HepG2 (cell line): Measurements from ENCODE around the gene ZSWIM8. TPM values are rescaled to one million over a fixed set of nuclear protein-coding genes. Genes with fewer than 3 reads are reported as not detected.
A peak's percentile ranks its signal among the peaks of the same experiment; 100 is the strongest.

ENCODE experiments used
- ATAC-seq: fragments of 200-7000 bp; cut with Tn5 transposase; 3 replicates; pipeline ENCODE4 v1.9.1; 2020; ENCODE audit warnings: mild to moderate bottlenecking, moderate library complexity
- BruUV-seq: library from RNA; stranded (reverse); fragments of 400-500 nt; replicated peaks from 2 replicates; lab custom pipeline; 2021; lab: Mats Ljungman, UMichigan
- CTCF ChIA-PET: fragments of 300-600 bp; formaldehyde crosslinking; extraction: SDS; loops from one replicate; lab custom pipeline; 2021; ENCODE audit warnings: low total read pairs, inconsistent platforms, low intra/inter-chr PET ratio; lab: Yijun Ruan, JAX
- POLR2A ChIA-PET: fragments of 350-600 bp; sonication (Branson Sonifier 250); formaldehyde crosslinking; loops from one replicate; lab custom pipeline; 2020; ENCODE audit warnings: antibody characterized with exemption, inconsistent platforms; lab: Yijun Ruan, JAX
- DNase-seq: peaks from one replicate; pipeline ENCODE4 v3.0.0-alpha.2; 2015; ENCODE audit warnings: low spot score
- FAIRE-seq: peaks from 3 replicates; lab custom pipeline; 2011; peaks lifted over from hg19 to GRCh38; lab: Jason Lieb, UNC
- H2AFZ ChIP-seq: one replicate; pipeline ENCODE4 v1.6.1; 2011; ENCODE audit warnings: low read length, inconsistent platforms
- H3K27ac ChIP-seq: fragments of 300-600 bp; 3 replicates; pipeline ENCODE4 v1.8.0; 2011; ENCODE audit warnings: mixed run types, mild to moderate bottlenecking, mixed read lengths, low read length, inconsistent platforms; ENCODE audit not compliant: insufficient read depth; ENCODE audit errors: extremely low read length
- H3K27me3 ChIP-seq, 2 experiments: fragments of 200-600 bp in 1 of 2; 2 replicates in 1 of 2; 3 replicates in 1 of 2; pipeline versions ENCODE4 v1.6.0 to v1.8.0; 2011; ENCODE audit warnings: low read length in 2 of 2, mild to moderate bottlenecking in 2 of 2, moderate library complexity in 2 of 2, inconsistent platforms in 1 of 2; ENCODE audit not compliant: insufficient read depth in 2 of 2, control insufficient read depth in 1 of 2
- H3K36me3 ChIP-seq, 2 experiments: fragments of 200-600 bp in 1 of 2; replicated peaks in 1 of 2; 2 replicates in 1 of 2; 3 replicates in 1 of 2; pipeline versions ENCODE4 v1.5.1 to v1.8.0; 2011; ENCODE audit warnings: low read length in 2 of 2, inconsistent platforms in 1 of 2; ENCODE audit not compliant: insufficient read depth in 2 of 2, control insufficient read depth in 1 of 2
- H3K4me1 ChIP-seq: 2 replicates; pipeline ENCODE4 v1.5.1; 2012; ENCODE audit warnings: low read length, inconsistent platforms; ENCODE audit not compliant: insufficient read depth
- H3K4me2 ChIP-seq: 2 replicates; pipeline ENCODE4 v1.6.0; 2011; ENCODE audit warnings: low read depth, low read length, inconsistent platforms
- H3K4me3 ChIP-seq, 3 experiments: fragments of 200-600 bp in 1 of 3; sonication (generic), shearing (Covaris generic) in 1 of 3; replicated peaks in 1 of 3; 2 replicates each; pipeline ENCODE4 v1.5.1; 2011 to 2016; ENCODE audit warnings: low read length in 3 of 3, inconsistent platforms in 2 of 3, low read depth in 2 of 3, mild to moderate bottlenecking in 2 of 3, control low read depth in 1 of 3, mixed read lengths in 1 of 3; ENCODE audit not compliant: insufficient read depth in 1 of 3
- H3K79me2 ChIP-seq: one replicate; pipeline ENCODE4 v1.6.1; 2011; ENCODE audit warnings: low read length, inconsistent platforms; ENCODE audit not compliant: insufficient read depth
- H3K9ac ChIP-seq: 2 replicates; pipeline ENCODE4 v1.6.0; 2011; ENCODE audit warnings: mild to moderate bottlenecking, low read depth, low read length, inconsistent platforms; ENCODE audit not compliant: insufficient read depth
- H3K9me3 ChIP-seq: 2 replicates; pipeline ENCODE4 v1.5.1; 2012; ENCODE audit warnings: mild to moderate bottlenecking, low read length
- H4K20me1 ChIP-seq: 2 replicates; pipeline ENCODE4 v1.6.0; 2011; ENCODE audit warnings: inconsistent platforms, mild to moderate bottlenecking, low read length, moderate library complexity; ENCODE audit not compliant: insufficient read depth
- ATF7-NPFF ChIP-seq: sonication (generic); formaldehyde crosslinking; IDR thresholded peaks from 2 replicates; pipeline ENCODE4 v1.8.1; 2023; ENCODE audit warnings: mild to moderate bottlenecking, low read depth, missing genetic modification reagents, moderate library complexity
- CBX5 ChIP-seq: sonication (generic); formaldehyde crosslinking; IDR thresholded peaks from 2 replicates; pipeline ENCODE4 v1.4.0; 2020; ENCODE audit warnings: missing genetic modification reagents, borderline replicate concordance
- CENPT ChIP-seq: sonication (generic); formaldehyde crosslinking; IDR thresholded peaks from 2 replicates; pipeline ENCODE4 v1.8.0; 2022; ENCODE audit warnings: low read depth, mild to moderate bottlenecking, moderate library complexity, missing genetic modification reagents
- KAT7 ChIP-seq: IDR thresholded peaks from 2 replicates; pipeline ENCODE4 v1.6.1; 2018; ENCODE audit warnings: borderline replicate concordance, missing compliant biosample characterization
- MAFK ChIP-seq, 2 experiments: IDR thresholded peaks in 1 of 2; conservative IDR thresholded peaks in 1 of 2; 2 replicates each; pipeline ENCODE4 v1.6.1; 2011; ENCODE audit warnings: improper control_type of control experiment in 2 of 2, low read length in 2 of 2
- MEF2D ChIP-seq: sonication (generic); formaldehyde crosslinking; IDR thresholded peaks from 2 replicates; pipeline ENCODE4 v1.5.1; 2020; ENCODE audit warnings: mild to moderate bottlenecking, missing genetic modification reagents
- RCOR2 ChIP-seq: IDR thresholded peaks from 2 replicates; pipeline ENCODE4 v1.6.1; 2016; ENCODE audit warnings: missing biosample characterization, missing genetic modification reagents
- SP2 ChIP-seq: sonication (generic); formaldehyde crosslinking; IDR thresholded peaks from 2 replicates; pipeline ENCODE4 v1.5.1; 2020; ENCODE audit warnings: mild to moderate bottlenecking, missing genetic modification reagents
- SP5 ChIP-seq: IDR thresholded peaks from 2 replicates; pipeline ENCODE4 v1.6.1; 2016; ENCODE audit warnings: low read depth, borderline replicate concordance
- TFE3 ChIP-seq: IDR thresholded peaks from 2 replicates; pipeline ENCODE4 v1.6.1; 2016
- ZBTB7A ChIP-seq: sonication (generic); formaldehyde crosslinking; IDR thresholded peaks from 2 replicates; pipeline ENCODE4 v1.8.0; 2022; ENCODE audit warnings: mild to moderate bottlenecking, missing genetic modification reagents
- ZNF160 ChIP-seq: sonication (generic); formaldehyde crosslinking; IDR thresholded peaks from 2 replicates; pipeline ENCODE4 v1.8.0; 2022; ENCODE audit warnings: mild to moderate bottlenecking, inconsistent platforms, missing genetic modification reagents
- WGBS: methylation state at CpG from one replicate; pipeline ENCODE4 v1.1.6; 2017; ENCODE audit warnings: low lambda C conversion rate; 5-methylcytosine and 5-hydroxymethylcytosine counted together
- in situ Hi-C: cut with HindIII; loops from 2 replicates; pipeline ENCODE4 v1.10.0; 2017; ENCODE audit warnings: low pct_unique_long_range_greater_than_20kb; ENCODE audit not compliant: extremely low pct_ligation_motif_present
- intact Hi-C: fragments of 100-400 bp; cut with micrococcal nuclease; formaldehyde crosslinking; loops from one replicate; pipeline ENCODE4 v1.10.0; 2022; ENCODE audit not compliant: unreplicated experiment
- polyA plus RNA-seq, 8 experiments: library from polyadenylated mRNA; depleted of rRNA in 3 of 8; stranded (reverse) in 7 of 8; unstranded in 1 of 8; fragments of >200 nt; fragmentation: Illumina TruSeq in 4 of 8; extraction: Trizol in 4 of 8; gene quantifications; 2 replicates each; pipeline versions ENCODE4 v1.2.1 to v1.2.3, GENCODE V29; 2011 to 2016; ENCODE audit warnings: low read depth in 4 of 8, missing spikeins in 1 of 8, mixed read lengths in 1 of 8; ENCODE audit not compliant: insufficient read depth in 1 of 8
- total RNA-seq, 5 experiments: library from RNA; depleted of rRNA; stranded (reverse); fragments of >200 nt; fragmentation: Illumina TruSeq; extraction: Trizol; gene quantifications; 2 replicates each; pipeline ENCODE4 v1.2.3, GENCODE V29; 2016; ENCODE audit warnings: low read depth in 1 of 5
- TF ChIP-seq, protein P1 (sequence below): sonication (generic); formaldehyde crosslinking; IDR thresholded peaks from 2 replicates; pipeline ENCODE4; 2020; ENCODE audit warnings: missing genetic modification reagents, mild to moderate bottlenecking, borderline replicate concordance
- TF ChIP-seq, protein P2 (sequence below): sonication (generic); formaldehyde crosslinking; IDR thresholded peaks from 2 replicates; pipeline ENCODE4 v1.5.1; 2020; ENCODE audit warnings: mild to moderate bottlenecking, missing genetic modification reagents, moderate library complexity

ZSWIM8 gene
- total and polyA plus RNA-seq, 2 of the 13 experiments (the other 11 are each of a cell fraction or from before 2014, with no cell fraction given) = 39.9 to 98.2 TPM

DNA sequence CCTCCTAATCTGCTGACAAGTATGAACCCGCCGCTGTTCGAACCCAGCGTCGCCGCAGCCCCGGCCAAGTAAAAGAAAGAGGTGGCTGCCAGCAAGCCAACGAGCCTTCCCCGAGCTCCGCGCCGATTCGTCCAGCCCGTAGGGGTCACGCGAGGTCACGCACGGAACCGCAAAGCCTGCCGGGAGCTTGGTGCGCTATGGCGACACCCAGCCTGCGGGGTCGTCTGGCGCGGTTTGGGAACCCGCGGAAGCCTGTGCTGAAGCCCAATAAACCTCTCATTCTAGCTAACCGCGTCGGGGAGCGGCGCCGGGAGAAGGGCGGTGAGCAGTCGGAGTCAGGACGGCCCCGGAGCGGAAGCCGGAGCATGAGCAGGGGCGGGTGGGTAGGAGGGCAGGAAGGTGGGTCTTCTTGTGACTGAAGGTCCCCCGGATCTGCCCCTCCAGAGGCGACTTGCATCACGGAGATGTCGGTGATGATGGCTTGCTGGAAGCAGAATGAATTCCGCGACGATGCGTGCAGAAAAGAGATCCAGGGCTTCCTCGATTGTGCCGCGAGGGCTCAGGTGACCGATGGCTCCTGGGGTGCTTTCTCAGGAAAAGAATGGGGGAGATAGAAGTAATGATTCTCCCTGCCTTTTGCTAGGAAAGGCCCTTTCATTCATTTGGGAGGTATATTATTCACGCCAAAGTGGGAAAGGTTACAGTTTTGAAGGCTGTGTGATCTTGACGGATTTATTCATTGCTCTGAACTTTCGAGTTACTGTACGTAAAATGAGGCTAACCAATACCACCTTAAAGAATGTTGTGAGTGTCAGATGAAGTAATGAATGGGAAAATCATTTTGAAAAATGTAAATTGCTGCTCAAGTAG lies 3.3 kb upstream of the ZSWIM8 start, which contains the start of gene CHCHD1:
Gene CHCHD1 (plus strand): TSS at position 170 of the 870 bp plus-strand sequence. CDS start 28 bp downstream, at position 198.
- H2AFZ ChIP-seq = no peak within 1 kb of the TSS
- 0 out of 2 replicates have a peak, but pooled peaks cover under 1% of the 10 kb centered on the region for H4K20me1 ChIP-seq
- peaks cover 43% of the 10 kb centered on the region for H3K4me1 ChIP-seq
- H3K27me3 ChIP-seq = no peaks in the 10 kb centered on the region; a peak in 1 of 5 replicates
- no TSS peak for BruUV-seq
- ChIA-PET CTCF (no interaction called here), POLR2A (interaction anchor here (0.5 to 2.0 kb wide), 8 partner anchors 10 to 109 kb away, joined by 3 to 31 read pairs (median 6); partner anchors contain the start of gene SEC24C)
- H3K27ac ChIP-seq = peak within 1 kb of the TSS; percentile 81
- H3K36me3 ChIP-seq = no peaks in the 10 kb centered on the region; a peak in 2 of 5 replicates
- H3K9me3 ChIP-seq = no peaks in the 10 kb centered on the region
- FAIRE-seq (peak; percentile 89), DNase-seq (peak; percentile 80), ATAC-seq (peak; percentile 71)
- intact Hi-C loops (no loop called here), in situ Hi-C loops (no loop called here)
- under 1% methylated on average over 43 of the region's 57 CpGs for WGBS
- peak within 1 kb of the TSS; percentile 80 to 89 (median 88) for H3K4me3 ChIP-seq
- H3K9ac ChIP-seq = peak within 1 kb of the TSS; percentile 92
- peak within 1 kb of the TSS; percentile 85 for H3K4me2 ChIP-seq
- H3K79me2 ChIP-seq = peaks cover 50% of the 10 kb centered on the region
- TF ChIP-seq RCOR2 (CRISPR knock-in tag) (0 out of 2 replicates have a peak, but pooled peaks have one; percentile 11), KAT7 (CRISPR knock-in tag) (peak; percentile 66; the same call in 1 of the 2 replicates), ZNF160 (CRISPR knock-in tag) (no peak; the same call in 1 of the 2 replicates), CENPT (CRISPR knock-in tag) (no peak), SP2 (CRISPR knock-in tag) (no peak), ZBTB7A (CRISPR knock-in tag) (peak; percentile 71), ATF7-NPFF (peak; percentile 74; the same call in 1 of the 2 replicates), TFE3 (CRISPR knock-in tag) (peak; percentile 69), SP5 (CRISPR knock-in tag) (peak; percentile 28; the same call in 1 of the 2 replicates), MAFK (conservative IDR thresholded peaks at IDR 0.05 in 1 of 2, IDR thresholded peaks at IDR 0.05 in 1 of 2; ENCODE audit: low read length in 2 of 2) (no peak), MEF2D (CRISPR knock-in tag) (no peak), CBX5 (peak; percentile 53; the same call in 1 of the 2 replicates)
- TF ChIP-seq, protein P1, sequence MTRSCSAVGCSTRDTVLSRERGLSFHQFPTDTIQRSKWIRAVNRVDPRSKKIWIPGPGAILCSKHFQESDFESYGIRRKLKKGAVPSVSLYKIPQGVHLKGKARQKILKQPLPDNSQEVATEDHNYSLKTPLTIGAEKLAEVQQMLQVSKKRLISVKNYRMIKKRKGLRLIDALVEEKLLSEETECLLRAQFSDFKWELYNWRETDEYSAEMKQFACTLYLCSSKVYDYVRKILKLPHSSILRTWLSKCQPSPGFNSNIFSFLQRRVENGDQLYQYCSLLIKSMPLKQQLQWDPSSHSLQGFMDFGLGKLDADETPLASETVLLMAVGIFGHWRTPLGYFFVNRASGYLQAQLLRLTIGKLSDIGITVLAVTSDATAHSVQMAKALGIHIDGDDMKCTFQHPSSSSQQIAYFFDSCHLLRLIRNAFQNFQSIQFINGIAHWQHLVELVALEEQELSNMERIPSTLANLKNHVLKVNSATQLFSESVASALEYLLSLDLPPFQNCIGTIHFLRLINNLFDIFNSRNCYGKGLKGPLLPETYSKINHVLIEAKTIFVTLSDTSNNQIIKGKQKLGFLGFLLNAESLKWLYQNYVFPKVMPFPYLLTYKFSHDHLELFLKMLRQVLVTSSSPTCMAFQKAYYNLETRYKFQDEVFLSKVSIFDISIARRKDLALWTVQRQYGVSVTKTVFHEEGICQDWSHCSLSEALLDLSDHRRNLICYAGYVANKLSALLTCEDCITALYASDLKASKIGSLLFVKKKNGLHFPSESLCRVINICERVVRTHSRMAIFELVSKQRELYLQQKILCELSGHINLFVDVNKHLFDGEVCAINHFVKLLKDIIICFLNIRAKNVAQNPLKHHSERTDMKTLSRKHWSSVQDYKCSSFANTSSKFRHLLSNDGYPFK = peak; percentile 57; the same call in 1 of the 2 replicates
- TF ChIP-seq, protein P2, sequence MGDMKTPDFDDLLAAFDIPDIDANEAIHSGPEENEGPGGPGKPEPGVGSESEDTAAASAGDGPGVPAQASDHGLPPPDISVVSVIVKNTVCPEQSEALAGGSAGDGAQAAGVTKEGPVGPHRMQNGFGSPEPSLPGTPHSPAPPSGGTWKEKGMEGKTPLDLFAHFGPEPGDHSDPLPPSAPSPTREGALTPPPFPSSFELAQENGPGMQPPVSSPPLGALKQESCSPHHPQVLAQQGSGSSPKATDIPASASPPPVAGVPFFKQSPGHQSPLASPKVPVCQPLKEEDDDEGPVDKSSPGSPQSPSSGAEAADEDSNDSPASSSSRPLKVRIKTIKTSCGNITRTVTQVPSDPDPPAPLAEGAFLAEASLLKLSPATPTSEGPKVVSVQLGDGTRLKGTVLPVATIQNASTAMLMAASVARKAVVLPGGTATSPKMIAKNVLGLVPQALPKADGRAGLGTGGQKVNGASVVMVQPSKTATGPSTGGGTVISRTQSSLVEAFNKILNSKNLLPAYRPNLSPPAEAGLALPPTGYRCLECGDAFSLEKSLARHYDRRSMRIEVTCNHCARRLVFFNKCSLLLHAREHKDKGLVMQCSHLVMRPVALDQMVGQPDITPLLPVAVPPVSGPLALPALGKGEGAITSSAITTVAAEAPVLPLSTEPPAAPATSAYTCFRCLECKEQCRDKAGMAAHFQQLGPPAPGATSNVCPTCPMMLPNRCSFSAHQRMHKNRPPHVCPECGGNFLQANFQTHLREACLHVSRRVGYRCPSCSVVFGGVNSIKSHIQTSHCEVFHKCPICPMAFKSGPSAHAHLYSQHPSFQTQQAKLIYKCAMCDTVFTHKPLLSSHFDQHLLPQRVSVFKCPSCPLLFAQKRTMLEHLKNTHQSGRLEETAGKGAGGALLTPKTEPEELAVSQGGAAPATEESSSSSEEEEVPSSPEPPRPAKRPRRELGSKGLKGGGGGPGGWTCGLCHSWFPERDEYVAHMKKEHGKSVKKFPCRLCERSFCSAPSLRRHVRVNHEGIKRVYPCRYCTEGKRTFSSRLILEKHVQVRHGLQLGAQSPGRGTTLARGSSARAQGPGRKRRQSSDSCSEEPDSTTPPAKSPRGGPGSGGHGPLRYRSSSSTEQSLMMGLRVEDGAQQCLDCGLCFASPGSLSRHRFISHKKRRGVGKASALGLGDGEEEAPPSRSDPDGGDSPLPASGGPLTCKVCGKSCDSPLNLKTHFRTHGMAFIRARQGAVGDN (CRISPR knock-in tag) = peak; percentile 99
